A549 (cell line): Measurements from ENCODE around the gene GNG10.

Source experiments
- MYC ChIP-seq: IDR thresholded peaks from 2 replicates; pipeline ENCODE4 v1.6.1; 2012; ENCODE audit warnings: mild to moderate bottlenecking, inconsistent platforms, low read length, improper control_type of control experiment, borderline replicate concordance
- TF ChIP-seq, protein P1 (sequence below): fragments of >200 bp; sonication (Bioruptor Twin); formaldehyde crosslinking; IDR thresholded peaks from 3 replicates; pipeline ENCODE4 v1.5.1; 2016

DNA sequence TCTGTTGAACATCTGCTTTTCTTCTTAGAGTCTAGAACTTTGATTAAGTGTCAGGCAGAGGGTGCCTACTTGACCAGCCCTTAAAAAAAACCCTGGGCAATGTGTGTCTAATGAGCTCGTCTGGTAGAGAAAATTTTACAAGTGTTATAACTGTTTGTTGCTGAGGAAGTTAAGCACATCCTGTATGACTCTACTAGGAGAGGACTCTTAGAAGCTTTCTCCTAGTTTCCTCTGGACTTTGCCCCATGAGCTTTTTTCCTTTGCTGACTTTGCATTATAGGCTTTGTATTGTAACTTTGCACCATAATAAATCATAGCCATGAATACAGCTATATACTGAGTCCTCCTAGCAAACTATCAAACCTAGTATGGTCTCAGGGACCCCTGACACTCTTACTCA, 39.4 kb downstream of the GNG10 start:
- TF ChIP-seq, protein P1, sequence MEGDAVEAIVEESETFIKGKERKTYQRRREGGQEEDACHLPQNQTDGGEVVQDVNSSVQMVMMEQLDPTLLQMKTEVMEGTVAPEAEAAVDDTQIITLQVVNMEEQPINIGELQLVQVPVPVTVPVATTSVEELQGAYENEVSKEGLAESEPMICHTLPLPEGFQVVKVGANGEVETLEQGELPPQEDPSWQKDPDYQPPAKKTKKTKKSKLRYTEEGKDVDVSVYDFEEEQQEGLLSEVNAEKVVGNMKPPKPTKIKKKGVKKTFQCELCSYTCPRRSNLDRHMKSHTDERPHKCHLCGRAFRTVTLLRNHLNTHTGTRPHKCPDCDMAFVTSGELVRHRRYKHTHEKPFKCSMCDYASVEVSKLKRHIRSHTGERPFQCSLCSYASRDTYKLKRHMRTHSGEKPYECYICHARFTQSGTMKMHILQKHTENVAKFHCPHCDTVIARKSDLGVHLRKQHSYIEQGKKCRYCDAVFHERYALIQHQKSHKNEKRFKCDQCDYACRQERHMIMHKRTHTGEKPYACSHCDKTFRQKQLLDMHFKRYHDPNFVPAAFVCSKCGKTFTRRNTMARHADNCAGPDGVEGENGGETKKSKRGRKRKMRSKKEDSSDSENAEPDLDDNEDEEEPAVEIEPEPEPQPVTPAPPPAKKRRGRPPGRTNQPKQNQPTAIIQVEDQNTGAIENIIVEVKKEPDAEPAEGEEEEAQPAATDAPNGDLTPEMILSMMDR = no peak
- TF ChIP-seq MYC = no peak
